CD4-positive, alpha-beta memory T cell (primary cell): ENCODE data around the gene LIN7A. TPM values are rescaled to one million over a fixed set of nuclear protein-coding genes. Genes with fewer than 3 reads are reported as not detected.

Experiments
- CTCF ChIA-PET: fragments of 350-600 bp; sonication (Branson Sonifier 250); formaldehyde crosslinking; loops from one replicate; lab custom pipeline; 2021; ENCODE audit warnings: inconsistent platforms; ENCODE audit not compliant: partially characterized antibody; lab: Charles Lee
- POLR2A ChIA-PET: fragments of 350-600 bp; sonication (Branson Sonifier 250); formaldehyde crosslinking; loops from one replicate; lab custom pipeline; 2021; ENCODE audit not compliant: partially characterized antibody; lab: Charles Lee
- DNase-seq, 5 donors: peaks; one replicate each; pipeline versions ENCODE4 v3.0.0 to v3.0.0-alpha.2; 2020 to 2022; ENCODE audit warnings: mixed read lengths in 1 of 5
- H3K27ac ChIP-seq: one replicate; pipeline ENCODE4 v1.7.0; 2013; ENCODE audit warnings: low read depth, low read length
- H3K27me3 ChIP-seq: 2 replicates; pipeline ENCODE4 v1.7.0; 2013; ENCODE audit warnings: mild to moderate bottlenecking, low read length, moderate library complexity; ENCODE audit not compliant: insufficient read depth
- H3K36me3 ChIP-seq: 2 replicates; pipeline ENCODE4 v1.7.0; 2013; ENCODE audit warnings: mild to moderate bottlenecking, low read length, moderate library complexity; ENCODE audit not compliant: insufficient read depth
- H3K4me1 ChIP-seq: 2 replicates; pipeline ENCODE4 v1.7.0; 2013; ENCODE audit warnings: mild to moderate bottlenecking, low read length, moderate library complexity; ENCODE audit not compliant: insufficient read depth
- H3K4me3 ChIP-seq, 2 donors: one replicate each; pipeline ENCODE4 v1.7.0; 2013; ENCODE audit warnings: low read length in 2 of 2, mild to moderate bottlenecking in 1 of 2
- H3K9me3 ChIP-seq, 2 donors: one replicate each; pipeline ENCODE4 v1.7.0; 2013; ENCODE audit warnings: low read length in 2 of 2, control low read depth in 1 of 2; ENCODE audit not compliant: control insufficient read depth in 1 of 2
- H3K27ac Mint-ChIP-seq, 7 donors: one replicate each; pipeline ENCODE4 v1.8.0; 2020 to 2021; ENCODE audit warnings: mixed read lengths in 7 of 7, mild to moderate bottlenecking in 6 of 7, inconsistent platforms in 3 of 7, moderate library complexity in 3 of 7
- H3K27me3 Mint-ChIP-seq, 2 donors: one replicate each; pipeline ENCODE4 v1.8.0; 2020 to 2021; ENCODE audit warnings: mixed read lengths in 2 of 2
- H3K36me3 Mint-ChIP-seq, 2 donors: one replicate each; pipeline ENCODE4 v1.8.0; 2020 to 2021; ENCODE audit warnings: mixed read lengths in 2 of 2, inconsistent platforms in 1 of 2, mild to moderate bottlenecking in 1 of 2
- H3K4me1 Mint-ChIP-seq, 4 donors: one replicate each; pipeline ENCODE4 v1.8.0; 2020 to 2021; ENCODE audit warnings: mixed read lengths in 4 of 4, mild to moderate bottlenecking in 1 of 4
- H3K4me3 Mint-ChIP-seq, 8 donors: one replicate each; pipeline ENCODE4 v1.8.0; 2020 to 2021; ENCODE audit warnings: mixed read lengths in 8 of 8, mild to moderate bottlenecking in 7 of 8, moderate library complexity in 6 of 8, inconsistent platforms in 3 of 8
- H3K9me3 Mint-ChIP-seq, 8 donors: one replicate each; pipeline ENCODE4 v1.8.0; 2020 to 2021; ENCODE audit warnings: mixed read lengths in 8 of 8, mild to moderate bottlenecking in 5 of 8, inconsistent platforms in 3 of 8, moderate library complexity in 1 of 8
- intact Hi-C: fragments of 100-400 bp; cut with micrococcal nuclease; formaldehyde crosslinking; loops from one replicate; pipeline ENCODE4 v1.15.1; 2023
- polyA plus RNA-seq, 2 donors: library from polyadenylated mRNA; unstranded; fragments of 300-500 nt; fragmentation: Illumina TruSeq; gene quantifications; one replicate each; pipeline ENCODE4 v1.2.3, GENCODE V29; 2021
- total RNA-seq, 2 experiments: library from RNA; stranded (reverse); gene quantifications; one replicate each; pipeline ENCODE4 v1.2.3, GENCODE V29; 2021

The LIN7A gene
- total and polyA plus RNA-seq, 4 experiments from 2014 or later: not detected

DNA sequence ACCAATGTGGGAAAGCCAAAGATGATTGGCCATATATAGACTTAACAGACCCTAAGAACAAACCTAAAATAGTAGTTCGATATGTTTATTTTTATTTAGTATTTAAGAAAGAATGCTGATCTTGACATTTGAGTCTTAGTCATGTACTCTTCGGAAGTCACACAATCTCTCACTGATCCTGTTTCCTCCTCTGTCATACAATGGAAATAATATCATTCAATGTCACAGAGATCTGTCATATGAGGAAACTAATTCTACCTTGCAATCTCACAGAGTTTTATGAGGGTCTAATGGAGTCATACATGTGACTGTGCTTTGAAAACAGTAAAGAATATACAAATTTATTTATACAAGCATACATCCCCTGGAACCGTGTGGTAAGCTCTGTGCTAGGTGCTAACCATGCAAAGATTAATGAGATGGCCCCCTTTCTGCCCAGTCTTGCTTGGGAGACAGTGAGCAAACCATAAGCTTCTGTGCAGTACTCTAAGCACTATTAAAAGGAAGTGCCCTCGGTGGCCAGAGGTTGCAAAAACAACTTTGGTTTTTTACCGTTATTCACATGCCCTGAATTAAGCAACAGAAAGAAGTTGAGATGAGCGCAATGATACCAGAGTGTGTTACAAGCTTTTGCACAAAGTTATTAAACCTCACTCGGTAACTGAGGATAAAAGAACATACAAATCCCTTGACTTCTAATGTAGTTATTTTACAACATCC, 1.7 kb upstream of the LIN7A start:
- intact Hi-C loops: no loop called here
- no peaks in the 10 kb centered on the region for H3K4me1 Mint-ChIP-seq
- peaks cover 3 to 5% of the 10 kb centered on the region in 2 donors for H3K27me3 Mint-ChIP-seq
- Histone ChIP-seq H3K36me3 (no peaks in the 10 kb centered on the region), H3K4me3 (no peak overlapping the region), H3K9me3 (no peaks in the 10 kb centered on the region), H3K27me3 (no peaks in the 10 kb centered on the region), H3K4me1 (no peaks in the 10 kb centered on the region), H3K27ac (no peak overlapping the region)
- H3K9me3 Mint-ChIP-seq: peaks cover 0 to 9% (median 4%) of the 10 kb centered on the region in 8 donors
- H3K36me3 Mint-ChIP-seq: no peaks in the 10 kb centered on the region
- no peak for DNase-seq
- POLR2A ChIA-PET: no interaction called here
- CTCF ChIA-PET: no interaction called here
- H3K27ac Mint-ChIP-seq: no peak overlapping the region
- no peak overlapping the region for H3K4me3 Mint-ChIP-seq

DNA sequence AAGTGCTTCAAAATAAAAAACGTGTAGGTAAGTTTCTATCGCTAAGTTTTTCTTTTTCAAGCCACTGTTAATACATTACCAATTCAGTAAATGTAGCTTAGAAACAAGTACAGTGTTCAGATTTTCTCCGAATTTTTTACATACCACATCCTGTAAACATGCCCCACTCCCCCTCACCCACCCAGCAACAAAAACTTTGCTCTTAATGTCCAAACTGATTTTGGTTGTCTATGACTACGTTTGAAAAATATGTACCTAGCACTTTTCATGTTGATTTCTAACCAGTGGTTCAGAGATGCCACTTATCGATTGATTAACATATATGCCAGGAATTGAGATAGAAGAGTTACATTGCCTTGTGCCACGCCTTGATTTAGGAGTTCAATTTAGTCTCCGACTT, 663 bp upstream of the LIN7A start:
- Mint-ChIP-seq H3K4me1 (no peaks in the 10 kb centered on the region), H3K36me3 (no peaks in the 10 kb centered on the region), H3K9me3 (peaks cover 0 to 9% (median 5%) of the 10 kb centered on the region in 8 donors), H3K27me3 (peaks cover 3 to 7% of the 10 kb centered on the region in 2 donors), H3K27ac (no peak overlapping the region), H3K4me3 (no peak overlapping the region)
- DNase-seq: no peak
- Histone ChIP-seq H3K4me3 (no peak overlapping the region), H3K27ac (no peak overlapping the region), H3K36me3 (no peaks in the 10 kb centered on the region), H3K4me1 (no peaks in the 10 kb centered on the region), H3K27me3 (no peaks in the 10 kb centered on the region), H3K9me3 (no peaks in the 10 kb centered on the region)
- ChIA-PET POLR2A (no interaction called here), CTCF (no interaction called here)
- intact Hi-C loops: no loop called here

DNA sequence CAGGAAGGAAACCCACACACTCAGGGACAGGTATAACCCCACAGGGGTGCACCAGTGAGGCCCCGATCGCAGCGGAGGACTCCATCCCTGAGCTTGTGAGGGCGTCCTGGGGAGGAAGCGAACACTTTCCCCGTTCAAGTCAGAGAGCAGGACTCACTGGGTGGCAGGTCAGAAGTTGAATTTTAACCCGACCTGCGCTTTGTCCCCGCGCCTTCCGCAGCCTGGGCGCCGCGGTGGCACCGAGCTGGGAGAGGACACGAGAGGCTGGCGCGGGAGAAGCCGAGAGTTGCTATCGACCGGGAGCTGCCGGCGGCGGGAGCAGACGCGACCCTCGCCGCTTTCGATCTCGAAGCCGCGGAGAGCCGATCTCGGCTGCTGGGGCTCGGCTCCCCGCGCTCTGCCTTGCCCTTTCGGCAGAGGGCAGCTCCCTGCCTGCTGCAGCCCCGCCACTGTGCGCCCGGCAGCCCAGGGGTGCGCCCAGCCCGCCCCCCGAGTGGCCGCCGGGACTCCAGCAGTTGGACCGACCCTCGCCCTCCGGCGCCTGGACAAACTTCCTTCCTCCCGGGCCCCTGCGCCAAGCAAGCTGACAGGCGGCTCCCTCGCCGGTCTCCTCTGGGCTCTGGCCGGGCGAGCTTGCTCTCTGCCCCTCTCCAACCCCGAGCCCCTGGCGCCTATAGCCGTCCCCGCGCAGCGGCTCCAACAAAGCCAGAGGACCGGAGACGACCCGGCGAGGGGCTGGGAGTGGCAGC, 918 bp downstream of the LIN7A start:
- CTCF ChIA-PET: no interaction called here
- no peaks in the 10 kb centered on the region for H3K4me1 Mint-ChIP-seq
- no peak overlapping the region for H3K4me3 Mint-ChIP-seq

DNA sequence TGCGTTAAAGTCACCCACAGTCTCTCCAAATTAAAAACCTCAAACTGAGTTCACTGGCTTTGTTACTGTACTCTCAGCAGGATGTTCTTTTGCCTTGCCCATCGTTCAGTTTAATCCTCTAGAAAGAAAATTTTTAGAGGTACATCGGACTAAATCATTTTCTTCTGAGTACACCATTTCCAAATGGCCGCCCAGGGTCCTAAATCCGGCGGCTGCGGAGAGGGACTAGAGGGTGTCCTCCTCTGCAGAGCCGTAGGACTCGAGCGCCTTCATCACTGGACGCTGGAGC, 1.4 kb downstream of the LIN7A start:
- H3K36me3 Mint-ChIP-seq: no peaks in the 10 kb centered on the region
- H3K4me3 Mint-ChIP-seq: no peak overlapping the region
- no peaks in the 10 kb centered on the region for H3K4me1 Mint-ChIP-seq
- H3K9me3 Mint-ChIP-seq: peaks cover 0 to 9% (median 4%) of the 10 kb centered on the region in 8 donors
- Histone ChIP-seq H3K36me3 (no peaks in the 10 kb centered on the region), H3K4me3 (no peak overlapping the region), H3K27me3 (no peaks in the 10 kb centered on the region), H3K9me3 (no peaks in the 10 kb centered on the region), H3K27ac (no peak overlapping the region), H3K4me1 (no peaks in the 10 kb centered on the region)
- intact Hi-C loops: no loop called here
- H3K27me3 Mint-ChIP-seq: peaks cover 3 to 7% of the 10 kb centered on the region in 2 donors
- peak overlapping the region in 1 of 7 donors; percentile 24 for H3K27ac Mint-ChIP-seq
- ChIA-PET POLR2A (no interaction called here), CTCF (no interaction called here)
- DNase-seq: no peak

More for the DNA sequence above, 918 bp downstream of the LIN7A start:
- peak overlapping the region in 1 of 7 donors; percentile 24 for H3K27ac Mint-ChIP-seq
- intact Hi-C loops: no loop called here
- POLR2A ChIA-PET: no interaction called here
- peaks cover 0 to 9% (median 4%) of the 10 kb centered on the region in 8 donors for H3K9me3 Mint-ChIP-seq
- H3K27me3 ChIP-seq: no peaks in the 10 kb centered on the region
- peaks cover 3 to 7% of the 10 kb centered on the region in 2 donors for H3K27me3 Mint-ChIP-seq
- no peaks in the 10 kb centered on the region for H3K36me3 Mint-ChIP-seq
- H3K27ac ChIP-seq: no peak overlapping the region
- no peak overlapping the region for H3K4me3 ChIP-seq
- H3K9me3 ChIP-seq: no peaks in the 10 kb centered on the region
- no peak for DNase-seq
- H3K4me1 ChIP-seq: no peaks in the 10 kb centered on the region
- no peaks in the 10 kb centered on the region for H3K36me3 ChIP-seq

DNA sequence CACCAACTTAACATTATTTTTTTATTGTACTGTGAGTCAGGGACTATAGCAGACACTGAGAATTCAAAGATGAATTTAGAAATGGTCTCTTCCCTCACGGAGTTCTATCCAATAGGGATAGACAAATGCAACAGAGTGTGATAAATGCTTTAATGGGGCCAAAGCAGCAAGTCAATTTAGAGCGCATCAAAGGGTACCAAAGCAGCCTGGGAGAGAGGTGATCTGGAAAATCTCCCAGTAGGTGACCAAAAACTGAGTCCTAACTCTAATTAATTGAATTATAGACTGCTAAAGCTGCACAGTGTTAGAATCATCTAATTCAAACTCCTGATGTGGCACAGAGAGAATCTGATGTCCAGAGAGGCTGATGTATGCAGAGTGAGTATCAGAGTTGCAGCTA, 2.6 kb downstream of the LIN7A start:
- DNase-seq: no peak
- POLR2A ChIA-PET: no interaction called here
- no peak overlapping the region for H3K4me3 ChIP-seq

DNA sequence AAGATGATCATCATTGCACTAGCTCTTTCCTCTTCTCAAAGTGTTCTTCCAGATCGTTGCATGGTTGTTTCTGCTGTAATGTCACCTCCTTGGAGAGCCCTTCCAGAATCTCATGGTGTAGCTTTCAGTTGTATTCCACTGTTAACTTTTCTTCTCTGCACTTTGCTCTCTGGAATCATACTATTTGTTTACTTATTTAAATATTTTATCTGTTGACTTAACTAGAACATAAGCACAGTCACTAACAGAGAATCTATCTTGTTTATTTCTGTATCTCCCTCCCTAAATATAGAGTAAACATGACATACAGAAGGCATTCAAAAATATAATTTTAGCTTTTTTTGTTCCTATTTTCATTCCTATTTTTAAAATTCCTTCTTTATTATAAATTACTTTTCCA, 11.8 kb downstream of the LIN7A start:
- Mint-ChIP-seq H3K4me3 (no peak overlapping the region), H3K4me1 (no peaks in the 10 kb centered on the region), H3K36me3 (no peaks in the 10 kb centered on the region), H3K27me3 (no peaks in the 10 kb centered on the region), H3K27ac (no peak overlapping the region), H3K9me3 (peaks cover 0 to 6% (median 2%) of the 10 kb centered on the region in 8 donors)
- H3K27ac ChIP-seq: no peak overlapping the region
- no peaks in the 10 kb centered on the region for H3K36me3 ChIP-seq
- DNase-seq: no peak
- no peaks in the 10 kb centered on the region for H3K4me1 ChIP-seq
- no peak overlapping the region for H3K4me3 ChIP-seq
- intact Hi-C loops: no loop called here
- H3K9me3 ChIP-seq: no peaks in the 10 kb centered on the region
- ChIA-PET POLR2A (no interaction called here), CTCF (no interaction called here)
- H3K27me3 ChIP-seq: no peaks in the 10 kb centered on the region

More for the DNA sequence above, 2.6 kb downstream of the LIN7A start:
- no peak overlapping the region for H3K27ac Mint-ChIP-seq
- Histone ChIP-seq H3K27me3 (no peaks in the 10 kb centered on the region), H3K27ac (no peak overlapping the region), H3K4me1 (no peaks in the 10 kb centered on the region), H3K36me3 (no peaks in the 10 kb centered on the region), H3K9me3 (no peaks in the 10 kb centered on the region)
- peaks cover 3 to 7% of the 10 kb centered on the region in 2 donors for H3K27me3 Mint-ChIP-seq
- H3K36me3 Mint-ChIP-seq: no peaks in the 10 kb centered on the region
- CTCF ChIA-PET: no interaction called here
- H3K9me3 Mint-ChIP-seq: peaks cover 0 to 9% (median 4%) of the 10 kb centered on the region in 8 donors
- no peaks in the 10 kb centered on the region for H3K4me1 Mint-ChIP-seq
- intact Hi-C loops: no loop called here
- H3K4me3 Mint-ChIP-seq: no peak overlapping the region

DNA sequence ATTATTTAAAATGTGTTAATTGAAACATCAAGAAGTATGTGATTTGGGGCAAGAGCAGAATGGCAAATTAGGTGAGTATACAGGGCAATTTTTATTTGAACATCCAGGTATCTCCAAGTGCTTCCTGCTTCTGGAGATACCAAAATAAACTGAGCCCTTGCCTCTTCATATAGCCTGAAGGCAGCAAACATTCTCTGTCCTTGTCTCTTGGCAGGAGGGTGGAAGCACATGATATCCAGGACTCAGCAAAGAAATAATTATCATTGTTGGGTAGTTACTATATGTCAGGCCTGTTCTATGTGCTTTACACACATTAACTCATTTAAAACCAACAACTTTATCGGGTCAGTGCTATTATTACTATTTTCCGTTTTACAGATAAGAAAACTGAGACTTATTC, 12.5 kb downstream of the LIN7A start:
- no peak for DNase-seq
- POLR2A ChIA-PET: no interaction called here
- CTCF ChIA-PET: no interaction called here
- H3K36me3 Mint-ChIP-seq: no peaks in the 10 kb centered on the region
- no peaks in the 10 kb centered on the region for H3K27me3 ChIP-seq
- no peaks in the 10 kb centered on the region for H3K9me3 ChIP-seq
- no peaks in the 10 kb centered on the region for H3K4me1 ChIP-seq
- no peak overlapping the region for H3K4me3 ChIP-seq
- intact Hi-C loops: no loop called here
- H3K4me3 Mint-ChIP-seq: no peak overlapping the region
- peaks cover 0 to 6% (median under 1%) of the 10 kb centered on the region in 8 donors for H3K9me3 Mint-ChIP-seq
- H3K27ac ChIP-seq: no peak overlapping the region
- H3K27ac Mint-ChIP-seq: no peak overlapping the region
- H3K27me3 Mint-ChIP-seq: no peaks in the 10 kb centered on the region
- H3K4me1 Mint-ChIP-seq: no peaks in the 10 kb centered on the region
- H3K36me3 ChIP-seq: no peaks in the 10 kb centered on the region
